Neural crest cell (in vitro differentiated cells): ENCODE measurements around the gene SAFB. TPM values are rescaled to one million over a fixed set of nuclear protein-coding genes. Genes with fewer than 3 reads are reported as not detected.

Experiments
- DNase-seq: peaks from one replicate; pipeline ENCODE4 v3.0.0; 2021; ENCODE audit warnings: low read depth, mixed read lengths, low spot score
- H3K27ac Mint-ChIP-seq: one replicate; pipeline ENCODE4 v1.8.0; 2021; ENCODE audit warnings: mild to moderate bottlenecking, mixed read lengths; ENCODE audit not compliant: unreplicated experiment
- H3K27me3 Mint-ChIP-seq: 2 replicates; pipeline ENCODE4 v1.8.0; 2021; ENCODE audit warnings: low read depth, mild to moderate bottlenecking, mixed read lengths
- H3K36me3 Mint-ChIP-seq: 2 replicates; pipeline ENCODE4 v1.8.0; 2021; ENCODE audit warnings: low read depth, mild to moderate bottlenecking, mixed read lengths
- H3K4me1 Mint-ChIP-seq: 2 replicates; pipeline ENCODE4 v1.8.0; 2021; ENCODE audit warnings: mixed read lengths
- H3K4me3 Mint-ChIP-seq: one replicate; pipeline ENCODE4 v1.8.0; 2021; ENCODE audit warnings: mild to moderate bottlenecking, mixed read lengths
- H3K9me3 Mint-ChIP-seq: 2 replicates; pipeline ENCODE4 v1.8.0; 2021; ENCODE audit warnings: mixed read lengths
- CTCF ChIP-seq: fragments of 200-600 bp; sonication (generic); conservative IDR thresholded peaks from 2 replicates; pipeline ENCODE4 v1.5.0; 2021; ENCODE audit warnings: antibody characterized with exemption, mild to moderate bottlenecking
- total RNA-seq: library from RNA; stranded (reverse); gene quantifications from 2 replicates; pipeline ENCODE4 v1.2.1, GENCODE V29; 2021

The SAFB gene
- total RNA-seq, 1 donor from 2014 or later, result 176 TPM

GRCh38 chr19:5696196-5697021 is 73.5 kb downstream of the SAFB start:
- Mint-ChIP-seq H3K4me1 (peaks cover 5% of the 10 kb centered on the region), H3K9me3 (no peaks in the 10 kb centered on the region), H3K27me3 (peaks cover 10% of the 10 kb centered on the region), H3K27ac (no peak overlapping the region), H3K36me3 (peaks cover 17% of the 10 kb centered on the region), H3K4me3 (peak overlapping the region; percentile 66)
- DNase-seq, result no peak
- TF ChIP-seq CTCF, result no peak

- Mint-ChIP-seq H3K36me3 (peaks cover 15% of the 10 kb centered on the region), H3K4me1 (peaks cover 5% of the 10 kb centered on the region), H3K27me3 (peaks cover 10% of the 10 kb centered on the region), H3K4me3 (peak overlapping the region; percentile 66), H3K9me3 (no peaks in the 10 kb centered on the region), H3K27ac (peak overlapping the region; percentile 57)
- DNase-seq, result no peak
- TF ChIP-seq CTCF, result no peak
Measured at GRCh38 chr19:5697022-5697889, 74.4 kb downstream of the SAFB start.

- no peaks in the 10 kb centered on the region for H3K9me3 Mint-ChIP-seq
- H3K27ac Mint-ChIP-seq, result no peak overlapping the region
- peaks cover 12% of the 10 kb centered on the region for H3K36me3 Mint-ChIP-seq
- no peak for DNase-seq
- peak overlapping the region; percentile 66 for H3K4me3 Mint-ChIP-seq
- peaks cover 10% of the 10 kb centered on the region for H3K27me3 Mint-ChIP-seq
- no peak for TF ChIP-seq CTCF
- H3K4me1 Mint-ChIP-seq, result no peaks in the 10 kb centered on the region
Measured at GRCh38 chr19:5697890-5698634, 75.2 kb downstream of the SAFB start.

- H3K9me3 Mint-ChIP-seq, result no peaks in the 10 kb centered on the region
- no peak for DNase-seq
- TF ChIP-seq CTCF, result no peak
- H3K4me3 Mint-ChIP-seq, result peak overlapping the region; percentile 62
- H3K4me1 Mint-ChIP-seq, result no peaks in the 10 kb centered on the region
- H3K27me3 Mint-ChIP-seq, result peaks cover 10% of the 10 kb centered on the region
- peak overlapping the region; percentile 75 for H3K27ac Mint-ChIP-seq
- H3K36me3 Mint-ChIP-seq, result peaks cover 17% of the 10 kb centered on the region
Measured at GRCh38 chr19:5698635-5699422, 75.9 kb downstream of the SAFB start.
